Duodenal mucosa (tissue), 2 donors: ENCODE results near the gene PTPRQ.
"Not testable (repeated sequence)": the region's sequence is repeated elsewhere in the genome, so short reads cannot be mapped to it uniquely, and the experiment has no call there.

Source experiments
- H3K27ac ChIP-seq: one replicate; pipeline ENCODE4 v1.7.0; 2013; ENCODE audit warnings: low read depth, low read length
- H3K27me3 ChIP-seq, 2 donors: one replicate each; pipeline ENCODE4 v1.7.0; 2013; ENCODE audit warnings: low read length in 2 of 2, control low read depth in 1 of 2; ENCODE audit not compliant: insufficient read depth in 2 of 2, control insufficient read depth in 1 of 2
- H3K36me3 ChIP-seq, 2 donors: one replicate each; pipeline ENCODE4 v1.7.0; 2013; ENCODE audit warnings: low read length in 2 of 2, control low read depth in 1 of 2; ENCODE audit not compliant: insufficient read depth in 2 of 2, control insufficient read depth in 1 of 2
- H3K4me1 ChIP-seq, 2 donors: one replicate each; pipeline ENCODE4 v1.7.0; 2013; ENCODE audit warnings: low read length in 2 of 2, control low read depth in 1 of 2; ENCODE audit not compliant: insufficient read depth in 2 of 2, control insufficient read depth in 1 of 2
- H3K4me3 ChIP-seq, 2 donors: one replicate each; pipeline ENCODE4 v1.7.0; 2013; ENCODE audit warnings: low read length in 2 of 2, low read depth in 1 of 2
- H3K9ac ChIP-seq, 2 donors: one replicate each; pipeline ENCODE4 v1.7.0; 2013; ENCODE audit warnings: low read length in 2 of 2, low read depth in 1 of 2
- H3K9me3 ChIP-seq, 2 donors: one replicate each; pipeline ENCODE4 v1.7.0; 2013; ENCODE audit warnings: low read length in 2 of 2, control low read depth in 1 of 2; ENCODE audit not compliant: control insufficient read depth in 1 of 2

The PTPRQ gene

GRCh38 chr12:80420075-80420474 is 24.0 kb upstream of the PTPRQ start:
- no peak overlapping the region for H3K4me3 ChIP-seq
- no peaks in the 10 kb centered on the region for H3K27me3 ChIP-seq
- H3K9ac ChIP-seq = no peak overlapping the region
- no peaks in the 10 kb centered on the region for H3K36me3 ChIP-seq
- no peak overlapping the region for H3K27ac ChIP-seq
- no peaks in the 10 kb centered on the region for H3K9me3 ChIP-seq
- H3K4me1 ChIP-seq = no peaks in the 10 kb centered on the region

GRCh38 chr12:80422550-80422949 is 21.5 kb upstream of the PTPRQ start:
- Histone ChIP-seq H3K36me3 (no peaks in the 10 kb centered on the region), H3K27ac (no peak overlapping the region), H3K9ac (no peak overlapping the region), H3K4me3 (no peak overlapping the region), H3K27me3 (no peaks in the 10 kb centered on the region), H3K4me1 (no peaks in the 10 kb centered on the region), H3K9me3 (no peaks in the 10 kb centered on the region)

- Histone ChIP-seq H3K9me3 (no peaks in the 10 kb centered on the region), H3K27ac (no peak overlapping the region), H3K27me3 (no peaks in the 10 kb centered on the region), H3K9ac (no peak overlapping the region), H3K4me1 (no peaks in the 10 kb centered on the region), H3K36me3 (no peaks in the 10 kb centered on the region), H3K4me3 (no peak overlapping the region)
These were observed 12.0 kb upstream of the PTPRQ start for GRCh38 chr12:80432061-80432460.

GRCh38 chr12:80441921-80442320 is 2.1 kb upstream of the PTPRQ start:
- Histone ChIP-seq H3K27ac (no peak overlapping the region), H3K36me3 (no peaks in the 10 kb centered on the region), H3K9ac (no peak overlapping the region), H3K4me1 (no peaks in the 10 kb centered on the region), H3K9me3 (no peaks in the 10 kb centered on the region), H3K27me3 (no peaks in the 10 kb centered on the region), H3K4me3 (no peak overlapping the region)

- no peaks in the 10 kb centered on the region for H3K36me3 ChIP-seq
- H3K27ac ChIP-seq = no peak overlapping the region
- H3K4me1 ChIP-seq = no peaks in the 10 kb centered on the region
- no peaks in the 10 kb centered on the region for H3K27me3 ChIP-seq
- H3K9ac ChIP-seq = no peak overlapping the region
- no peaks in the 10 kb centered on the region for H3K9me3 ChIP-seq
- no peak overlapping the region for H3K4me3 ChIP-seq
These were observed 1.4 kb upstream of the PTPRQ start for GRCh38 chr12:80442426-80443222.

GRCh38 chr12:80445083-80445793 is 1.2 kb downstream of the PTPRQ start:
- Histone ChIP-seq H3K36me3 (no peaks in the 10 kb centered on the region), H3K9ac (no peak overlapping the region), H3K4me3 (no peak overlapping the region), H3K27me3 (no peaks in the 10 kb centered on the region), H3K4me1 (no peaks in the 10 kb centered on the region), H3K9me3 (no peaks in the 10 kb centered on the region), H3K27ac (no peak overlapping the region)

GRCh38 chr12:80456513-80456912 is 12.5 kb downstream of the PTPRQ start:
- Histone ChIP-seq H3K4me1 (no peaks in the 10 kb centered on the region), H3K27me3 (no peaks in the 10 kb centered on the region), H3K36me3 (no peaks in the 10 kb centered on the region), H3K9me3 (no peaks in the 10 kb centered on the region), H3K27ac (no peak overlapping the region), H3K4me3 (no peak overlapping the region), H3K9ac (no peak overlapping the region)

GRCh38 chr12:80460972-80461371 is 16.9 kb downstream of the PTPRQ start:
- Histone ChIP-seq H3K27me3 (no peaks in the 10 kb centered on the region), H3K36me3 (no peaks in the 10 kb centered on the region), H3K4me1 (no peaks in the 10 kb centered on the region), H3K9ac (no peak overlapping the region), H3K9me3 (no peaks in the 10 kb centered on the region), H3K4me3 (no peak overlapping the region), H3K27ac (no peak overlapping the region)

GRCh38 chr12:80461851-80462250 is 17.8 kb downstream of the PTPRQ start:
- not testable (repeated sequence) for H3K9ac ChIP-seq, H3K27ac ChIP-seq, H3K9me3 ChIP-seq, H3K36me3 ChIP-seq, H3K27me3 ChIP-seq, H3K4me3 ChIP-seq, H3K4me1 ChIP-seq

- Histone ChIP-seq H3K4me1 (no peaks in the 10 kb centered on the region), H3K9ac (no peak overlapping the region), H3K27me3 (no peaks in the 10 kb centered on the region), H3K4me3 (no peak overlapping the region), H3K36me3 (no peaks in the 10 kb centered on the region), H3K27ac (no peak overlapping the region), H3K9me3 (no peaks in the 10 kb centered on the region)
These were observed 25.6 kb downstream of the PTPRQ start for GRCh38 chr12:80469681-80470080.
